Effector memory CD4-positive, alpha-beta T cell (primary cell): Measurements from ENCODE around the gene ARHGEF35.

Experiments used
- DNase-seq, 3 donors: peaks; one replicate each; pipeline ENCODE4 v3.0.0-alpha.2; 2020
- H3K27ac ChIP-seq: 2 replicates; pipeline ENCODE4 v1.7.0; 2013; ENCODE audit warnings: mild to moderate bottlenecking, low read length, moderate library complexity; ENCODE audit not compliant: insufficient read depth, poor library complexity, severe bottlenecking
- H3K27me3 ChIP-seq: replicated peaks from 2 replicates; pipeline ENCODE4 v1.7.0; 2013; ENCODE audit warnings: mild to moderate bottlenecking, low read length; ENCODE audit not compliant: insufficient read depth, control insufficient read depth, poor library complexity, severe bottlenecking
- H3K36me3 ChIP-seq: 2 replicates; pipeline ENCODE4 v1.7.0; 2013; ENCODE audit warnings: mild to moderate bottlenecking, low read length, moderate library complexity; ENCODE audit not compliant: control insufficient read depth, insufficient read depth
- H3K4me1 ChIP-seq: 2 replicates; pipeline ENCODE4 v1.7.0; 2013; ENCODE audit warnings: low read length, mild to moderate bottlenecking; ENCODE audit not compliant: control insufficient read depth, insufficient read depth, poor library complexity, severe bottlenecking
- H3K4me3 ChIP-seq: 2 replicates; pipeline ENCODE4 v1.7.0; 2013; ENCODE audit warnings: low read length, low read depth, mild to moderate bottlenecking; ENCODE audit not compliant: insufficient read depth, poor library complexity, severe bottlenecking
- H3K9me3 ChIP-seq: 2 replicates; pipeline ENCODE4 v1.7.0; 2013; ENCODE audit warnings: mild to moderate bottlenecking, low read length, moderate library complexity; ENCODE audit not compliant: control insufficient read depth

Gene ARHGEF35

GRCh38 chr7:144137501-144137900, 58.1 kb downstream of the ARHGEF35 start:
- Histone ChIP-seq H3K4me1 (no peaks in the 10 kb centered on the region), H3K9me3 (no peaks in the 10 kb centered on the region), H3K27ac (no peak overlapping the region), H3K27me3 (no peaks in the 10 kb centered on the region), H3K36me3 (no peaks in the 10 kb centered on the region), H3K4me3 (no peak overlapping the region)
- no peak for DNase-seq
